Pulmonary artery endothelial cell (primary cell): ENCODE measurements around the gene ZCCHC18. TPM values are rescaled to one million over a fixed set of nuclear protein-coding genes. Genes with fewer than 3 reads are reported as not detected.
"Not testable (repeated sequence)": the region's sequence is repeated elsewhere in the genome, so short reads cannot be mapped to it uniquely, and the experiment has no call there.

Experiments used
- DNase-seq: peaks from one replicate; pipeline ENCODE4 v3.0.0-alpha.2; 2011; ENCODE audit warnings: low read depth, low spot score
- total RNA-seq: library from RNA; depleted of rRNA; stranded (reverse); fragments of >200 nt; gene quantifications from 2 replicates; pipeline ENCODE4 v1.2.3, GENCODE V29; 2014

Gene ZCCHC18
- total RNA-seq = 0.88 and 1.9 TPM in 2 replicates

DNA sequence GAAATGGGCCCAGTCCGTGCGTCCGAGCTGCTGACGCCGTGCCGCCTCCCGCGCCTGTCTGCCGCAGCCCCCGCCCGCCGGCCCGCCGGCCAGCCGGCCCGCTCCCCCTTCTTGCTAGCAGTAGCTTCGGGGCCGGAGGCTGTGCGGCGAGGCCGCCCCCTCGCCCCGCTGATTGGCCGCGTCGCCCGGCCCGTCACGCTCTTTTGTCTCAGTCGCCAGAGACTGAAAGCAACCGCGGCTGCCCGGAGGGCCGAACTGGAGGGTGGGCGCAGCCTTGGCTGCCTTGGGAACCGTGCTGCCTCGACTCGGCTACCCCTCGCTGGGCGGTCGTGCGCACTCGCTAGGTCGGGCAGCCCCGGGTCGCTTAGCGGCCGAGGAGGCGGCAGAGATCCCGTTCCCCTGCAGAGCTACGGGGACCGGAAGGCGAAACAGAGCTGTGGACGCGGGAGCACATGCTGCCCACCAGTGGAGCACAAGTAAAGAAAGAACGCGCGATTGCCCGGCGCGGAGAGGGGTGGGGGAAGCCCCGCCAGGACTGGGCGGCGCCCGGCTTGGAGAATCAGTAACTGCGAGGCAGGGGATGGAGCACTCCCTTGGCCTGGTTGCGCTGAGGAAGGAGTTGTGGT lies at the start of gene ZCCHC18:
ZCCHC18 (plus strand) TSS at position 198 of the 626 bp plus-strand sequence. CDS start 1,589 bp downstream, outside the sequence.
- DNase-seq = peak; percentile 15

DNA sequence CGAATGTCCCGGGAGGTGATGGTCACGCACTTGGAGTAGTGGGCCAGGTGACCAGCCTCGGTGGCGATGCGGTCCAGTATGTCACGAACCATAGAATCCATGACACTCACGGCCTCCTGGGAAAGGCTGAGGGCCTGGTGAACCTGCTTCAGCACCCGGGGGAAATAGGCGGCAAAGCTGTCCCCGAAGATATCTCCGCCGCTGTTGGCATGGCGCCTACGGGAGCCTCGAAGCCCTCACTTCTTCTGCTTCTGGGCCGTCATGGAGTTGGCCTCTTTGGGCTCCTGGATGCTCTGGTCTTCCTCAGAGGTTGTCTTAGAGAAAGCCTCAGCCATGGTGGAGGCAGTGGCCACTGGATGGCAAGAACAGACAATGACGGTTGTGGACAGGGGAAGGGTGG lies 49.7 kb upstream of the ZCCHC18 start:
- DNase-seq = not testable (repeated sequence)

- not testable (repeated sequence) for DNase-seq
Observed at GRCh38 chrX:104075778-104076445, 36.4 kb upstream of the ZCCHC18 start, which contains the start of gene TMSB15C. TSS of gene TMSB15C (minus strand) at chrX:104076236.

- not testable (repeated sequence) for DNase-seq
Observed at GRCh38 chrX:104077854-104078253, 34.5 kb upstream of the ZCCHC18 start.

DNA sequence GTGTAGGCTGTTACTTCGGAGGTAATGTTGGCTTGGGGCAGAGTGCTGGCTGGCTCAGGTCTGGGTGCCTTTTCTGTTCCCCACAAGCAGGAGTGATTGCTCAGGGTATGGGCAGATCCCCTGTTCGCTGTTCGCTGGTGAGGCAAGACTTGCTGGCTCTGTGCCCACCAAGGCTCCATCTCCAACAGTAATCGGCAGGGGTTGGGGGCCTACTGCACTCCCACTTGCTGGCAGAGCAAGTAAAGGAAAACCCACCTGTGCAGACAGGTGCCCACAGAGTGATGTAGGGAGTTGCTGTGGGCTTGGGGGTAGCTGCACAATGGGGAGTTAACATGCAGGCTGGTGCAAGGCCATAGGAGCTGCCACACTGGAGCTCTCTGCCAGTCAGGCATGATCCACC lies 28.3 kb upstream of the ZCCHC18 start:
- DNase-seq = no peak

GRCh38 chrX:104084534-104085277 lies 27.6 kb upstream of the ZCCHC18 start:
- DNase-seq = no peak

- no peak for DNase-seq
Observed at GRCh38 chrX:104085477-104085876, 26.8 kb upstream of the ZCCHC18 start.

GRCh38 chrX:104085919-104086318 lies 26.4 kb upstream of the ZCCHC18 start:
- DNase-seq = no peak

DNA sequence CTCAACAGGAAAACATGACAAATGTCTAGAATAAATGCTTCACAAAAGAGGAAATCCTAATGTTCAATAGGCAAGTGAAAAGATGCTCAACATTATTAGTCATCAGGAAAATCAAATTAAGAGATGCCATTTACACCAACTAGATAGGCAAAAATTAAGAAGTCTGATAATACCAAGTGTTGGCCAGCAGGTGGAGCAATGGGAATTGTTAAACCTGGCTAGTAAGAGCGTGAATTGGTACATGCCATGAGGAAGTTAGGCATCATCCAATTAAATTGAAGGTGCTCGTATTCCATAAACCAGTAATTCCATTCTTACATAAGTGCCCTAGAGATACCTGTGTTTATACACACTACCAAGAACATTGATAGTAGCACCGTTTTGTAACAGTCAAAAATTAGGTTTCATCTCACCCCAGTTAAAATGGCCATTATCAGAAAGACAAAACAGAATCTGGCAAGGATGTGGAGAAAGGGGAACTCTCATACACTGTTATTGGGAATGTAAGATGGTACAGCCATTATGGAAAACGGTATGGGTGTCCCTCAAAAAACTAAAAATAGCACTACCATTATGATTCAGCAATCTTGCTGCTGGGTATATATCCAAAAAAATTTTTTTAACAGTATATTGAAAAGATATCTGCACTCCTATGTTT lies 14.0 kb upstream of the ZCCHC18 start:
- peak; percentile 64 for DNase-seq

- no peak for DNase-seq
Observed at GRCh38 chrX:104098919-104099318, 13.4 kb upstream of the ZCCHC18 start.

- DNase-seq = no peak
Observed at GRCh38 chrX:104104676-104105075, 7.6 kb upstream of the ZCCHC18 start.

GRCh38 chrX:104105330-104106262 lies 6.7 kb upstream of the ZCCHC18 start:
- DNase-seq = no peak

- DNase-seq = no peak
Observed at GRCh38 chrX:104108955-104109354, 3.4 kb upstream of the ZCCHC18 start.

GRCh38 chrX:104110491-104111240 lies 1.7 kb upstream of the ZCCHC18 start:
- DNase-seq = not testable (repeated sequence)

DNA sequence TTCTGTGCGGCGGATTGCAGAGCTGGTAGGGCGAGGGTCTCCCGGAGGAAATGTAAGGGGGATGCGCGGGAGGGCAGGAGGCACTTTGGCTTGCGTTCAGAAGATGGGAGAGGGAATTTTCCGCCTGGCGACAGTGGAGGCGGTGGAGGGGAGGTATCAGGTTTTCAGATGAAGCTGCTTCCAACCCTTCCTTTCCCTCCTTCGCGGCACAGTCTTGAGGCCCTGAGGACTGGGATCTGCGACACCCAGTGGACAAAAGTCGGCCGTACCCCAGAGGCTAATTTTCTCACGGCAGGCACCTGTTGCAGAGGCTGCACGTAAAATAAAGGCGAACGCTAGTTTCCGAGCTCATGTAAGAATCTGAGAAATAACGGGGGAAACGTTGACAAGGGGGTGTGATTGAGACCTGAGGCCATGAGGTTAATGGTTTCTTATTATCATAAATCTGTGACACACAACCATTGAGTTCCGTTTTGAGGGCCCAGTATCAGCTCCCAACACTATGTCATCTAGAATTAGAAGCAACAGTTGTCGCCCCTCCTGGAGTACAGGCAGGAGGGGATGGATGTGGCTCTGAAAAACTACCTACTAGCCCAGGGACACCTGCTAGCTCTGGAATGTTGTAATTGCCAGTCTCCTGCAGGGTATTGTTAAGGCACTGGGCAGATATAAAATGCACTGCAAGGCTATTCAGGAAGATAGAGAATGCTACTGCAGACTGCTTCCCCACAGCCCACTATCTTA lies 1.1 kb downstream of the ZCCHC18 start:
- DNase-seq = no peak

GRCh38 chrX:104117759-104118158 lies 5.4 kb downstream of the ZCCHC18 start:
- no peak for DNase-seq

DNA sequence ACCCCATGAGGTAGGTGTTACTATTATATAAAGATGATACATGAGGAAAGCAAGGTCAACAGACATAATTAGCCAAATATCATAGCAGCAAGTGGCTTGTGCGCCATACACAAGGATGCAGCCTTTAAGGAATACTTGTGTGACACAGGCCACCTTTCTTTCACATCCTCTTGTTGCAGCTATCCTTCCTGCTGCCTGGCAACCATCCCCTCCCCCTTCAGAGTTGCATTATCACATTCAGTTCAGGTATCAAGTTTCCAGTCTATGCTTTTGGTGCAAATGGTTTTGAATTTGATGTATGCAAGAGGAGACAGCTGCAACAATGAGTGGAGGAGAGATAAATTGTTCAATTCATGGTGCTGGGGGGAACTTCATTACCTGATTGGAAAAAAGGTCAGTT lies 6.4 kb downstream of the ZCCHC18 start:
- no peak for DNase-seq

- DNase-seq = no peak
Observed at GRCh38 chrX:104122829-104123228, 10.5 kb downstream of the ZCCHC18 start.

GRCh38 chrX:104126856-104127255 lies 14.5 kb downstream of the ZCCHC18 start:
- no peak for DNase-seq
